ENCODE data around the gene NOD1. TPM values are rescaled to one million over a fixed set of nuclear protein-coding genes. Genes with fewer than 3 reads are reported as not detected.

Gene NOD1
- total and polyA plus RNA-seq, 2 of the 8 experiments (the other 6 are each of a cell fraction or from before 2014, with no cell fraction given): 3.8 to 6.5 TPM

DNA sequence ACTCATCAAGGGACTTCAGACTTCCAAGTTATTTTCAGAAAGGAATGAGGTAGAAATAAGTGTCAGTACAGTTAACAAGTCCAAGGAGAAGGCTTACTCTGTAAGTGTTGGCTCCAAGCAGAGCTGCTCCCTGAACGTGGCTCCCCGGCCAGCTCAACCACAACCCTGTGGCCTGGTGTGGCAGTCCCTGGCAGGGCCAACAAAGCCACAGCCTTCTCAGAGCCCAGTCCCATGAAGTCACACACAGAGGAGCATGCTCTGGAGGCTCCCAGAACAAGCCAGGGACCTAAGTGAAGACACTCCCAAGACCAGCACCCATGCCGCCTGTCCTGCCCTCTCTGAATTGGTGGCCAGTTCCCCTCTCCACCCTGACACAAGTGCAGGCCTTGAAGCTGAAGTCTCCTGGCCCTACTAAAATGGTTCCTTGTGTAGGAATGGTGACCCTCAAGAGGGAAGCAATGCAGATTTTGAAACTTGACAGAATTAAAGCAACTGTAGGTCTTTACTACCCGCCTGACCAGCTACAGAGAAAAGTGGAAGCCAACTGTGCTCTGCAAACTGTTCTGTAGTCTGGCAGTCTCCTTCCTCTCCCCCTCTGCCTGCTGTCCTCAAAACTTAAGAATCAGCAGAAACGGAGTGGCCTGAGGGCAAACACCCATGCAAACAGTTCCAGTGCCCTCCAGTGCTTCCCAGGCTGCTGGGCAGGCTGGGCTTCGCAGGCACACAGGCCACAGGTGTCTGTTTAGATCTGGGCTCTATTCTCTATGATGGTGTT is 51.1 kb downstream of the NOD1 start:
- no peak overlapping the region for H3K4me3 ChIP-seq (ENCODE audit: extremely low read depth in 1 of 4, insufficient read depth in 2 of 4, low read depth in 3 of 4, low read length in 4 of 4)
- POLR2A ChIA-PET (ENCODE audit: partially characterized antibody): no interaction called here
- TF ChIP-seq SIX5 (IDR thresholded peaks at IDR 0.05; ENCODE audit: low read depth, low read length) (no peak), SRF (IDR thresholded peaks at IDR 0.05; ENCODE audit: low read depth, low read length) (no peak), KDM1A (IDR thresholded peaks at IDR 0.05; ENCODE audit: borderline replicate concordance, low read length) (no peak), JUND (IDR thresholded peaks at IDR 0.05; ENCODE audit: low read length) (no peak), CREB1 (IDR thresholded peaks at IDR 0.05) (no peak), NRF1 (IDR thresholded peaks at IDR 0.05; ENCODE audit: low read depth, low read length) (no peak), SIRT6 (IDR thresholded peaks at IDR 0.05; ENCODE audit: low read length) (no peak), SUZ12 (IDR thresholded peaks at IDR 0.05; ENCODE audit: low read length) (no peak), CHD1 (IDR thresholded peaks at IDR 0.05; ENCODE audit: low read depth, low read length) (no peak)
- TF ChIP-seq, protein P1, sequence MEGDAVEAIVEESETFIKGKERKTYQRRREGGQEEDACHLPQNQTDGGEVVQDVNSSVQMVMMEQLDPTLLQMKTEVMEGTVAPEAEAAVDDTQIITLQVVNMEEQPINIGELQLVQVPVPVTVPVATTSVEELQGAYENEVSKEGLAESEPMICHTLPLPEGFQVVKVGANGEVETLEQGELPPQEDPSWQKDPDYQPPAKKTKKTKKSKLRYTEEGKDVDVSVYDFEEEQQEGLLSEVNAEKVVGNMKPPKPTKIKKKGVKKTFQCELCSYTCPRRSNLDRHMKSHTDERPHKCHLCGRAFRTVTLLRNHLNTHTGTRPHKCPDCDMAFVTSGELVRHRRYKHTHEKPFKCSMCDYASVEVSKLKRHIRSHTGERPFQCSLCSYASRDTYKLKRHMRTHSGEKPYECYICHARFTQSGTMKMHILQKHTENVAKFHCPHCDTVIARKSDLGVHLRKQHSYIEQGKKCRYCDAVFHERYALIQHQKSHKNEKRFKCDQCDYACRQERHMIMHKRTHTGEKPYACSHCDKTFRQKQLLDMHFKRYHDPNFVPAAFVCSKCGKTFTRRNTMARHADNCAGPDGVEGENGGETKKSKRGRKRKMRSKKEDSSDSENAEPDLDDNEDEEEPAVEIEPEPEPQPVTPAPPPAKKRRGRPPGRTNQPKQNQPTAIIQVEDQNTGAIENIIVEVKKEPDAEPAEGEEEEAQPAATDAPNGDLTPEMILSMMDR (IDR thresholded peaks at IDR 0.05; ENCODE audit: control extremely low read depth in 1 of 3, insufficient read depth in 1 of 3, low read depth in 1 of 3, low read length in 3 of 3): no peak
- TF ChIP-seq, protein P2, sequence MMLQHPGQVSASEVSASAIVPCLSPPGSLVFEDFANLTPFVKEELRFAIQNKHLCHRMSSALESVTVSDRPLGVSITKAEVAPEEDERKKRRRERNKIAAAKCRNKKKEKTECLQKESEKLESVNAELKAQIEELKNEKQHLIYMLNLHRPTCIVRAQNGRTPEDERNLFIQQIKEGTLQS (IDR thresholded peaks at IDR 0.05; ENCODE audit: insufficient read depth, low read depth, low read length): no peak

More for the DNA sequence above, 51.1 kb downstream of the NOD1 start:
- H3K9me3 ChIP-seq (ENCODE audit: insufficient read depth in 2 of 2, low read depth in 1 of 2, low read length in 1 of 2): no peaks in the 10 kb centered on the region
- H3K9ac ChIP-seq (replicated peaks in 1 of 4; ENCODE audit: extremely low read depth in 1 of 4, low read depth in 3 of 4, low read length in 3 of 4): no peak overlapping the region
- no peaks in the 10 kb centered on the region for H3K23me2 ChIP-seq (ENCODE audit: low read depth, low read length)
- H3K27me3 ChIP-seq (replicated peaks in 1 of 4; ENCODE audit: control insufficient read depth in 3 of 4, extremely low read depth in 1 of 4, insufficient read depth in 3 of 4, low read length in 3 of 4): no peaks in the 10 kb centered on the region
- H3K18ac ChIP-seq (ENCODE audit: extremely low read depth, low read length): no peak overlapping the region
- no peak overlapping the region for H2BK5ac ChIP-seq (ENCODE audit: low read depth, low read length)
- H3K4me1 ChIP-seq (replicated peaks in 1 of 4; ENCODE audit: control insufficient read depth in 3 of 4, insufficient read depth in 4 of 4, low read length in 3 of 4): peaks cover 0 to 3% (median 0%) of the 10 kb centered on the region in 4 experiments; a peak in 1 of 7 replicates
- 90% methylated on average over 6 of the region's 6 CpGs; no CpG with 5 or more reads in 1 of the 2 experiments for WGBS, 2 experiments (ENCODE audit: extremely low coverage in 1 of 2, insufficient coverage in 1 of 2, insufficient read length in 1 of 2, insufficient replicate concordance in 2 of 2, low coverage in 1 of 2, low lambda C conversion rate in 2 of 2, missing lambda C conversion rate in 1 of 2)
- no peak overlapping the region for H3K56ac ChIP-seq (replicated peaks; ENCODE audit: insufficient read length, low read depth, low read length)
- H2BK15ac ChIP-seq (ENCODE audit: low read length): no peak overlapping the region
- no peaks in the 10 kb centered on the region for H3K79me2 ChIP-seq (ENCODE audit: control insufficient read depth in 1 of 2, insufficient read depth in 2 of 2, low read length in 2 of 2)
- H3K4me2 ChIP-seq (ENCODE audit: insufficient read depth in 1 of 2, low read depth in 2 of 2, low read length in 2 of 2): no peak overlapping the region
- no peaks in the 10 kb centered on the region; the same call in 1 of the 2 replicates for H3K79me1 ChIP-seq (ENCODE audit: low read depth, low read length)
- H2BK12ac ChIP-seq (ENCODE audit: low read depth, low read length): no peak overlapping the region
- no peak overlapping the region for H3K4ac ChIP-seq (replicated peaks; ENCODE audit: insufficient read length, low read depth, low read length)
- H3K27ac ChIP-seq (ENCODE audit: low read depth, low read length): no peak overlapping the region
- CTCF ChIA-PET (ENCODE audit: partially characterized antibody): interaction anchor here (0.7 to 1.5 kb wide), 3 partner anchors 17 to 152 kb away, joined by 3 to 4 read pairs (median 3); no protein-coding TSS in a partner anchor
- no peak overlapping the region for H4K5ac ChIP-seq (ENCODE audit: insufficient read length, low read depth, low read length)
- H2AK5ac ChIP-seq (ENCODE audit: low read depth, low read length): no peak overlapping the region
- FAIRE-seq (no peak), DNase-seq (ENCODE audit: low read depth in 1 of 2, low spot score in 2 of 2) (no peak)
- no peak overlapping the region for H4K8ac ChIP-seq (ENCODE audit: extremely low read depth, insufficient read depth, low read length)
- no peaks in the 10 kb centered on the region for H4K20me1 ChIP-seq (replicated peaks in 1 of 2; ENCODE audit: control insufficient read depth in 1 of 2, insufficient read depth in 2 of 2, low read length in 2 of 2)
- no peak overlapping the region for H3K23ac ChIP-seq (ENCODE audit: insufficient read length)
- no peak overlapping the region for H2AFZ ChIP-seq (ENCODE audit: low read length)
- H4K91ac ChIP-seq (replicated peaks; ENCODE audit: insufficient read length, low read length): no peak overlapping the region
- no peak overlapping the region for H2BK120ac ChIP-seq (replicated peaks; ENCODE audit: low read depth, low read length)
- H3K36me3 ChIP-seq (ENCODE audit: control insufficient read depth in 2 of 4, insufficient read depth in 4 of 4, low read length in 3 of 4): no peaks in the 10 kb centered on the region
- H3K14ac ChIP-seq (ENCODE audit: insufficient read length): no peak overlapping the region
- H2BK20ac ChIP-seq (ENCODE audit: low read length): no peak overlapping the region

Measured in H1 (cell line).